ENCODE results near the gene ABCA3. TPM values are rescaled to one million over a fixed set of nuclear protein-coding genes. Genes with fewer than 3 reads are reported as not detected.
"Not testable (repeated sequence)": the region's sequence is repeated elsewhere in the genome, so short reads cannot be mapped to it uniquely, and the experiment has no call there.

The ABCA3 gene
- polyA plus RNA-seq, 1 donor: 14.5 TPM

DNA sequence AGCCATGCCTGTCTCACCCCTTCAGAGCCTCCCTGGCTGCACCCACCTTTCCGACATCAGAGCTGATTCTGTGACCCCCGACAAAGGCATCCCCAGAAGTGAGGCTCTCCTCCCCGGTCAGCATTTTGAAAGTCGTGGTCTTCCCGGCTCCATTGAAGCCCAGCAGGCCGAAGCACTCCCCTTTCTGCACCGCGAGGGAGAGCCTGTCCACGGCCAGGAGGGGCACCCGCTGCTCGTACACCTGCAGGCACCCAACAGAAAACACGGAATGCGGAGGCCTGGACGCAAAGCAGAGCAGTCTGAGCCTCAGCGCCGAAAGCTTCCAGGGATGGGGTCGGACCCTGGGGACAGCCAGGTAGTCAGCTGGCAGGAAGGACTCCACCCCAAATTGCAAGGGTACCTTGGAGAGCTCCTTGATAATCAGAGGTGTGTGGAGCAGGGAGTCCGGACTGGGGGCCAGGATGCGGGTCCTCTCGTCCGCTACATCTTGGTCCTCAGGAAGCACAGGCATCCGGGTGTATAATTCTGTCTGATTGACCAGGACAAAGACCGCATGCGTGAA is 59.5 kb downstream of the ABCA3 start:
- no peak for DNase-seq (ENCODE audit: low read depth)

DNA sequence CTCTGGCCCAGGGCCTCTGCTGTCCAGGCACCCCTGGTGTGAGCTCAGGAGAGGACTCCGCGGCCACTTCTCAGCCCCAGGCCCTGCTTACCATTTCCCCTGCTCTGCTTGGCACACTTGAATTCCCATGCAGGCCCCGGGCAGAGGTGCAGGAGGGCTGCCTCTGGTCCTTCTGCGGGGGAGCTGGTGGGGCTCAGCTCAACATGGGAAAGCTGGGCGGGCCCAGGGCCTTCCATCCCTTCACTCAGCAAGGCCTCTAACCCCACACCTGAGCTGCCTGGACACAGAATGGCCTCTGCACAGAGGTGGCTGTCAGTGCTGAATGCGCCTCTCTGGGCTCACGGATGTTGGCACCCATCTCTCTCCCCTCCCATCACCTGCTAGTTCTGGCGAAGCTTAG is 60.1 kb downstream of the ABCA3 start:
- no peak for DNase-seq (ENCODE audit: low read depth)

DNA sequence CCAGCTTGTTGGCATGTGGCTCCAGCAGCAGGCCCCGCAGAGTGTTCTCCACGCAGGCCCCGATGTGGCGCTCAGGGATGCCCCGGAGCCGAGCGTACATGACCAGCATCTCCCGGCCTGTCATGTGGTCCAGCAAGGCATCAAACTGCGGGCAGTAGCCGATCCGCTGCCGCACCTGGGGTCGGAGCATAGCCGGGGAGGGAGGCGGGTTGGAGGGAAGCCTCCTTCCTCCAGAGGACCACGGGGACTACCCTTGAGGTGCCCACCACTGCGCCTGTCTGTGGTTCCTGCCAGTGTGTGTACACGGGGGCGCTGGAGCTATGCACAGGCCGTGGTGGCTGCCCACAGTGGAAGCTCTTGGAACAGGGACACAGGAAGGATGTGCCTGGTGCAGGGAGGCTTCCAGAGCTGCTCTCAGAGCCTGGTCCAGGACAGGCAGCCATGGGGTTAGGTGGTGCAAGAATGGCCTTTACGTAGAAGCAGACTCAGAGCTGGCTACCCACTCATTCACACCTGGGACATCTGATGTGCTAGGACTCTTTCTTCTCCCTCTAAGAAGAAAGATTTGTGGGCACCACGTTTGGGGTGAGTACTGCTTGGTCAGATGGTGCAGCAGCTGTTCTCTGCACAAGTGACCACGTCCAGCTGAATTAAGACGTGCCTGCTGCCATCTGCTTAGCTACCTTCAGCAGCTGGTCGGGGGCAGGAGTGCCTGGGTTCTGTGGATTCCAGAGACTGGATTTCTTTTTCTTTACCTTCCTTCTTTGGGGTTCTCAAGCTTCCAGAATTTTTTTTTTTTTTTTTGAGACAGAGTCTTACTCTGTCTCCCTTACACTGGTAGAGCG is 61.4 kb downstream of the ABCA3 start:
- DNase-seq (ENCODE audit: low read depth): no peak

DNA sequence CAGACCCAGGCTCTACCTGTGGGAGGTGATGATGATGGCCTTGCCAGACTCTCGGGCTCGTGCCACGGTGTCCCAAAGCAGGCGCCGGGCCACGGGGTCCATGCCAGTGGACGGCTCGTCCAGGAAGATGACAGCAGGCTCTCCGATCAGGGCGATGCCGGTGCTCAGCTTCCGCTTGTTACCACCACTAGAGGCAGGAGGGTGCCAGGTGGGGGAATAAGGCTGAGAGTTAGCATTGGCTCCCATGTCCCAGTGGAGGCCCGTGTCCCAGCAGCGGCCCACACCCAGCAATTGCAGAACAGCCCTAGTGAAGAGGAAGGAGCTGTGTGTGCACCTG is 62.3 kb downstream of the ABCA3 start:
- no peak for DNase-seq (ENCODE audit: low read depth)

DNA sequence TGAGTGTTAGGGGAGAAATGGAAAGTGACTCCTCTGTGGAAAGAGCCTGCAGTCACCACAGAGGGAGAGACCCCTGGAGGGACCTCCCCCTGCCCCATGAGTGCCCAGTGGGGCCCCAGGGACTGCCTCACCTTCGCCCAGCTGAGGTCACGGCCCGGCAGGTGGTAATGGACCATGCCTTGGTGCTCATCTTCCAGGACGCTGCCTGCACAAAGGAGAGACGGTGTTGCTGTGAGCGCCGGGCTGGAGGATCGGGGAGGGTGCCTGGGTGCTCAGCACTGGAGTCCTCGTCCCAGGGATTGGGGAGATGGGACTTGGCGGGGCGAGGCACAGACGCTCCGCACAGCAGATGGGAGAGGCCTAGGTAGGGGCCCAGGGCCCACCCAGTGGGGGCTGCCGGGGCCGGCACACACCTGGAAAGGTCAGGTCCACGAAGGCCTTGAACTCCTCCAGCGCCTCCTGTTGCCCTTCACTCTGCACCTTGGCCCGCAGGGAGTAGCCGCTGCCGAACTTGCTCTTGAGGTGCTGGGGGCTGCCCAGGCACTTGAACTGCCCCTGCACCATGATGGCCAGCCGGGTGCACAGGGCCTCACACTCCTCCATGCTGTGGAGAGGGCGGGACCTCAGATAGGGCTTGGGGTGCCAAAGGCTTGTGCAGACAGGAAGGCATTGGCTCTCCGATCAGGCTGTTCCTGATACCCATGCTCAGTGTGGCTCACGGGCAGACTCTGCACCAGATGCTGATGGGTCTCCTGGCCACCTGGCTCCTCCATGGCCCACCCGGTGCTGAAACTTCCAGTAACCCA is 62.9 kb downstream of the ABCA3 start:
- no peak for DNase-seq (ENCODE audit: low read depth)

DNA sequence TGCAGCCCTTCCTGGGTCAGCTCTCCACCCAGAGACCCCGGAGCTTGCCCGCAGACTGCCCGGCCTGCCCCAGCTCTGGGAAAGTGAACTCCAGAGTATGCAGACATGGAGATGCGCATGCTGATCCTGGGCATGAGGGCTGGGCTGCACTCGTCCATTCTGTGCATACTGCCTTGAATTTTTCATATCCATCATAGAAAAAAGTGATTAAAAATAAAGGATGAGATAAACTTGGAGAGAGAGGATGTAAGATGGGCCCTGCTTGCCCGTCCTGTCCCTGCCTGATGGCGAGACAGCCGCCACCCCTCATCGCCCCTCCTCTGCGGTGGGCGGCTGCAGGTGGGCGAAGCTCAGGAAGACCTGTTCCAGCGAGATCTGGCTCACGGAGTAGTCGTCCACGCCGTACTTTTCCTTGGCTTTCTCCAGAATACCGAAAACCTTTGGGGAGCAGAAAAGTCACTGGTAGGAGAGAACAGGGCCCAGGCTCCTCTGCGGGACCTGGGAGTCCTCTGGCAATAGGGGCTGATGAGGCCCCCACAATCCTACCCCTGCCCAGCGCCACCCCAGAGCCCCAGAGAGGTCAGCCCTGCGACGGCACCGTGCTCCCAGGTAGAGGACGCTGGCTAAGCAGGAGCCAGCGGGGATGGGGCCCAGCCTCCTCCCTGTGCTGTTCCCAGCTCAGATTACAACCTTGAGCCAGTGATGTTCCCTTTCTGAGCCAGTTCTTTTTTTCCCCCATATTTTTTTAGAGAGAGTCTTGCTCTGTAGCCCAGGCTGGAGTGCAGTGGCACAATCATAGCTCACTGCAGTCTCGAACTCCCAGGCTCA is 63.9 kb downstream of the ABCA3 start:
- no peak for DNase-seq (ENCODE audit: low read depth)

DNA sequence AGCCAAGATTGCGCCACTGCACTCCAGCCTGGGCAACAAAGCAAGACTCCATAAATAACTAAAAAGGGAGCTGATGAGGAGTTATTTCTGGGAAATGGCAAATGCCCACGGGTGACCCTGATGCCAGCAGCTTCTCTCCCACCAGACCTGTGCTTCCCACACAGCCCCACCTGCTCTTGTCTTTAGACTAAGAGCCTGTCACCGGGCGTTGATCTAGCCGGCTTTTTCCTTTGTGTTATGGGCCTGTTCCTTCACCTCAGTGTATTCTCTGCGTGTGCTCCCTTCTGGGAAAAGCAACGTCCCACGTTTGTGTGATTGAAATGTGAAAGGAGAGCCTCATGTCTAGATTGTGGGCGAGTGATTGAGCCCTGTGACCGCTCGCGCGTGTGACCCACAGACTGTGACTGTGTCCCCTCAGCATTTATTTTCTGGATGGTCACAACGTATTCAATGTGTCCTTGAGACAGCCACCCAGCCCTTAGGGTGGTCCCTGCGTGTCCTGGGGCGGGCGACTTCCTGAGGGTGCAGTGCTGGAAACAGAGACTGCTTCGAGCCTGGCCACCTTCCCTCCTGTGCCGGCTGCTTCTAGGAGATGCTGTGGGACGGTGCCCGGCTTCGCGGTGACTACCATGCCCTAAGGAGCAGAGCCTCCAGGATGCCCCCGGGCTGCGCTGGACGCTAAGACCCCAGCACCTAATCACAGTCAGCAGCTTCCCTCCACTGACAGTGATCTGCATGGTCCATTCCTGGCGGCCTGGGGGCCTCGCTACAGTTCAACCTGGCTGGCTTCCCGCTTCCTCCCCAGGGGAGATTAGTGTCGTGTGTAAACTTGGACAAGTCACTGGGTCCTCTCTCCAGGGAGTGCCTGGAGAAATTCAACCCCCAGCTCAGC is 64.8 kb downstream of the ABCA3 start:
- DNase-seq (ENCODE audit: low read depth): no peak

DNA sequence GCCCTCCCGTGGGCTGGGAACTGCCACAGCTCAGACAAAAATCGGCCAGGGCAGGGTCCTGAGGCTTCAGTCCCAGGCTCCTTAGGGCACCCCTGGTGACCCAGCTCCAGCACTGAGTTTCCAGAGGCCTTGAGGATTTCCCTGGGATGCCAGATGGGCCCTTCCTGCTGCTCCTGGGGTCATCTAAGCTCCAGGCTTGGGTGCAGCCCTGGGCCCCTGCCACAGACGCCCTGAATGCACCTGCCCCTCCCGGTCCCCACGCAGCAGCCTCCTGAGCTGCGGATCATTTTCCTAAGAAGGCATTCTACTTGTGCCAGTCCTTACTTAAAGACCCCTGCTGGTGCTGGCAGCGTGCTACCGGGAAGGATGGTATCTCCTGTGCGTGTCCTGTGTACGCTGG is 66.6 kb downstream of the ABCA3 start:
- DNase-seq (ENCODE audit: low read depth): no peak

DNA sequence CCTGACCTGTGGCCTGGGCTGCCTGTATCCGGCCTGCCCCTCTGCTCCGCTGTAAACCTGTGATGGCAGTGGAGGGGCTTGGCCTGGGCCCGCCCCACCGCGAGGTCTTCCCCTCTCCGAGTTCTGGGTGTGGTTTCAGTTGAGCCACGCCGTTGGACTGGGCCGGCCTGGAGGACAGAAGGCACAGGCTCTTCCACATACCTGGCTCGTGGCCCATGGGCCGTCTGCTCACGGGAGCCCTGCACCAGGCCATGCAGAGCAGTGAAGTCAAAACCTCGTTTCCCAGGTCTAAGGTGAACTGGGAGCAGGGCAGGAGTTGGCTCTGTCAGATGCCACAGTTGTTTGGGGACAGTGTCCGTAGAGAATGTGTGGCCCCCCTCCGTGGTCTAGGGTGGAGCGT is 67.0 kb downstream of the ABCA3 start:
- no peak for DNase-seq (ENCODE audit: low read depth)

DNA sequence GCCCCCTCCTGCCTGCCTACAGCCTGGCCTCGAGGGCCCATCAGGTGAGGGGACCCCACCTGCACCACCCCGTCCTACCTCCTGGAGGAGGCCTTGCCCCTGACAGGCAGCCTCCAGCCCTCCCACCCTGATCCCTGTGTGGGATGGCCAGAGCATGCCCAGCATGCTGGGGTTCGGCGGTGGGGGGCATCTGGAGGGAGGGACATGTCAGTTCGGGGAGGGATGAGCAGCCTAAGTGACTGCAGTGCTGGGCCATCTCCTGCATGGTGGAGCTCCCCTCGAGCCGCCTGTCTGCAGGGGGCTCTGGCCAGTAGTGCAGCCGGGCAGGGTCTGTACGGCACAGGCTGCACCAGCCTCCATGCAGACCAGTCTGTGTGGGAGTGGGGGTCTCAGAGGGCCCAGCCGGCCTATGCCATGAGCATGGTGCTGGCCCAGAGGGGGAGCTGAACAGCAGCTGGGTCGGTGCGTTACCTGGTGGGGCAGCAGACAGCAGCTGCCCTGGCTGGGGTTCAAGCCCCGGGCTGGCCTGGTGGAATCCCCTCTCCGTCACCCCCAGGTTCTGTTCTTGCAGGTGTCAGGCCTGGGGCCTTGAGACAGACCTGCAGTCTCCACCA is 68.6 kb downstream of the ABCA3 start:
- DNase-seq (ENCODE audit: low read depth): no peak

DNA sequence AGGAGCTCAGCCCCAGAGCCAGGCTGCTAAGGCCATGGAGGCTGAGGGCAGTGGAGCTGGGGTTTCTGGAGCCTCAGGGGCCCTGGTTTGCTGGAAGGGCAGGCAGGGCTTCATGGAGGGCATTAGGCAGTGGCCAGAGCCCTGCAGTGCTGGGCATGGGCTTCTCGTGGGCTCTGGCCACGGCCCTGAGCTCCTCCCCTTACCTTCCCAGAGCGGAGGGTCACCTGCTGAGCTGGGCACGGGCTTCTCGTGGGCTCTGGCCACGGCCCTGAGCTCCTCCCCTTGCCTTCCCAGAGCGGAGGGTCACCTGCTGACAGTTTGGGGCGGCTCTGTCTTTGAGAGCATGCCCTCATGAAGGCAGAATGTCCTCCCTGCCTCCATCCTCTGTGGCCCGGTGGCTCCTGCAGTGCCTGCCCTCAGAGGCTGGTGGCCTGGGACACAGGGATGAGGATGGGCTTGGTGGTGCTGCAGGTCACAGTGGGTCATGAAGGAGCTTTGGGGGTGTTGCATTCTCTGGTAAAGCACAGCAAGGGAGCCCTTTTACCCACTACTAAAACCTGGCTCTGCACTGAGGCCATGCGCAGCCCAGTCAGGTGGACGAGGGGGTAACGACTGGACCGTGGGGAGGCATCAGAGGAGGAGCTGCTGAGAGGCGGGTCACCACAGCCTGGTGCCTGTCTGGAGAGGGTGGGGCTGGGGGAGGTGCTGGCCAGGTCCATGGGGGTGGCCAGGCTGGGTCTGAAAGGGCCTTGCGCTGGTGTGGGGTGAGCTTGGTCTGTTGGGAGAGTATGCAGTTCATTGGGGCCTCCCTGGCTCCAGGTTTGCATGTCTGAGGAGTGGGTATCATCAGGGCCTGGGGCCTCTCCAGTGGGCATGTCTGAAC is 69.7 kb downstream of the ABCA3 start:
- DNase-seq (ENCODE audit: low read depth): no peak

DNA sequence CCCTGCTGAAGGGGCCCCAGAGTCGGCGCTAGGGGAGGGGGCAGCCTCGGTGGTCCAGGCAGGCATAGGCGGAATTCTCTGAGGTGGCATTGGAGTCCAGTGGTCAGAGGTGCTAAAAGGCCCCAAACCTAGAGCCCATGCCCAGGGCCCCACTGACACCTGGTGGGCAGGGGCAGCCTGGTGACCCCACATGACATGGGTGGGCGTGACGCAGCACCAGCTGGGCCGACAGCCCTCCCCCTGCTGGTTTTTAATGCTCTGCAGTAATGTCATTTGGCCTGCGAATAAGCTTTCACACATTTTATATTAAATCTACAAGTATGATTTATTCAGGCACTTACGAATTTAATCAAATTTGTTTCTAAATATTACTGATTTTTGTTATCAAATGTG is 70.5 kb downstream of the ABCA3 start:
- no peak for DNase-seq (ENCODE audit: low read depth)

DNA sequence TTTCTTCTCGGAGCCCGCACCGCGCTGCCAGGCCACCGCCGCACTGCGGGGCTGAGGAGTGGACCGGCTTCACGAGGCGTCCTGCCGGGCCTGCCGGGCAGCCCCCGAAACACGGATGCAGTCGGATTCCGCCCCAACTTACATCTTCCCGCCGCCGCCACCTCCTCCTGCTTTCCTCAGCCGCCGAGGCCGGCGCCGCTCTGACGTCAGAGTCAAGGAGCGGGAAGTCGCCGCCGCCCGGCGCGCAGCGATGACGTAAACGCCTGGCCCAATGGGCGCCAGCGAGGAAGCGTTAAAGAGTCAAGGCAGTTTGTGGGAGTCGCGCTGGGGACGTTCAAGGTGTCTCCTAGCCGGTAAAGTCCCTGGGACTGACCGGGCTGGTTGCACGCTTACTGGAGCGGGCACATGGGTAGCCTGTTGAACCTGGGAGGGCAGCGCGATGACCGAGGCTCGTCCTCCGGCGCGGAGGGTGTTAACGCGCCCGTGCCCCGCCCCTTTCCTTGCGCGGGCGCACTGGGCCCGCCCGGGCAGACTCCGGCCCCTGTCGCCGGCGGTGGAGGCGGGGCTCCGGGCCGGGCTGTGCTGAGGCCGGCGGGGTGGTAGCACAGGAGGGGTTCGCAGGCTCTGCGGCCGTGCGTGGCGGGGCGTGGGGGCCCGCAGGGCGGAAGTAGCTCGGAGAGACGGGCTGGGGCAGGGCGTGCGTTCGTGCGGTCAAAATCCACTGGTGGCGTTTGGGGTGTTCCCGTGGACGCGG is 72.4 kb downstream of the ABCA3 start, which contains the start of gene RNPS1:
TSS of gene RNPS1 (minus strand) at position 214 of the 754 bp plus-strand sequence. CDS start 3,483 bp downstream, outside the sequence.
- peak; percentile 91 for DNase-seq (ENCODE audit: low read depth)

DNA sequence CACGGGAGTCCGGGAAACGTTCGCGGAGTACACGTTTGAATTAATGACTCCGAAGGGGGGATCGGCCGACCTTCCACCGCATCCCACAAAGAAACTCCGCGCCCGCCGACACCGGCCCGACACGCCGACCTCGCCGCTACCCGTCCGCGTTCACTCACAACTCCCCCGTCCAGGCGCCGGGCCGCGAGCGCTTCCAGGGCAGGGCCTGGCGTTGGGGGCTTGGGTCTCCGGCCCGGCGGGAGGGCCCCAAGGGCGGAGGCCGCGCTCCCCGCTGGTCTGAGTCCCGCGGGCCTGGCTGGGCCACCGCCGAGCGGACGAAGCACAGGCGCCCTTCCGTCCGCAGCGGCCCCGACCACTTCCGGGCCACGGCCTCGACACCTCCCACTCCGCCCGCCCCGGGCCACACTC is 73.0 kb downstream of the ABCA3 start:
- DNase-seq (ENCODE audit: low read depth): not testable (repeated sequence)

DNA sequence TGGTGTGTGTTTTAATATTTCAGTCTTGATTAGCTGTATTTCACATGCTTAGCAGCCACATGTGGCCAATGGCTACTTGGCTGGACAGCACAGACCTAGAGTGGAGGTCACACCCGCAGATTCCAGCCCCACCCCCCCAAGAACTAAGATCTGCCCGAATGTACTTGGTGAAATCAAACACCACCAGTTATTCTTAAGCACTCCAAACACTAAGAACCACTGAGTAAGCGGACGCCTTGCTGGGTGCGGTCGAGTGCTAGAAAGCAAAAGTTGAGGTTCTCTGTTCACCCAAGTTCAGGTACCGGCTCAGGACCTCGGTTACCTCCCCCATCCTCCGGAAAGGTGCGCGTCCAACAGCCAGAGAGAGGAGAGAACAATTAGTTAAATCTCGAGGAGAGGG is 73.6 kb downstream of the ABCA3 start:
- not testable (repeated sequence) for DNase-seq (ENCODE audit: low read depth)

DNA sequence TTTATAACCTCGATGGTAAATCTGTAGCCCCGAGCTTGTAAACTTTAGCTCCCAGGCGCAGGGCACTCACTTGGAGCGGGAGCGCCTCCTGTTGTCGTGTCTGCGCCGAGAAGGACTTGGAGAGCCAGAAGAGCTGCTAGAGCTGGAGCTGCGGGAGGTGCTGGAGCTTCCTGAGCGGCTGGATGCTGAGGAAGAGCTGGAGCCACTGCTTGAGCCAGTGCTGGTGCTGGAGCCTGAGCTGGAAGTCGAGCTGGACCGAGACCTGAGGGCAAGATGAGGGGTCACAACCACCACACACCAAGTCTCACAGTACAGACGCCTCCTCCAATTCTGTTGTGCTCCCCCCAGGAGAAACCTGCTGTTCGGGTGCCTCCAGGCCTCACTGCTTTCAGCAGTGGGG is 77.5 kb downstream of the ABCA3 start:
- DNase-seq (ENCODE audit: low read depth): not testable (repeated sequence)

DNA sequence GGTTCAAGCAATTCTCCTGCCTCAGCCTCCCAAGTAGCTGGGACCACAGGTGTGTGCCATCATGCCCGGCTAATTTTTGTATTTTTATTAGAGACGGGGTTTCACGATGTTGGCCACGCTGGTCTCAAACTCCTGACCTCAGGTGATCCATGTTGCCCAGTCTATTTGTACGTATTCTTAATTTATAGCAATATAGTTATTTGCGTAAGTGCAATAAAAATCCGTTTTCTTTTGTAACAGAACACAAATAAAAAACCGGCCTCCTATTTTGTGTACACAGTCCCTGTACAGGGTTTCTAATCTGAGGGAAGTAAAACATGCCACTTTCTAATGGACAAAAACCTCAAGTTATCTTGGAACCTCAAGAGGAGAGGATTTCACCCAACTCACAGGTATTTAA is 80.3 kb downstream of the ABCA3 start:
- DNase-seq (ENCODE audit: low read depth): no peak

DNA sequence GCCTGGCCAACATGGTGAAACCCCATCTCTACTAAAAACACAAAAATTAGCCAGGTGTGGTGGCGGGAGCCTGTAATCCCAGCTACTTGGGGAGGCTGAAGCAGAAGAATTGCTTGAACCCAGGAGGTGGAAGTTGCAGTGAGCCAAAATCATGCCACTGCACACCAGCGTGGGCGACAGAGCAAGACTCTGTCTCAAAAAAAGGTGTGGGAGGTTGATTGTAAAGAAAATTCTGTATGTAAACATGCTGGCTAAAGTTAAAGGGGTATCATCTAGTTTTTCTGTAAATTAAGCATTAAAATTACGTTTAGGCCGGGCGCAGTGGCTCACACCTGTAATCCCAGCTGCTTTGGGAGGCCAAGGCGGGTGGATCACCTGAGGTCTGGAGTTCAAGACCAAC is 82.0 kb downstream of the ABCA3 start:
- not testable (repeated sequence) for DNase-seq (ENCODE audit: low read depth)

DNA sequence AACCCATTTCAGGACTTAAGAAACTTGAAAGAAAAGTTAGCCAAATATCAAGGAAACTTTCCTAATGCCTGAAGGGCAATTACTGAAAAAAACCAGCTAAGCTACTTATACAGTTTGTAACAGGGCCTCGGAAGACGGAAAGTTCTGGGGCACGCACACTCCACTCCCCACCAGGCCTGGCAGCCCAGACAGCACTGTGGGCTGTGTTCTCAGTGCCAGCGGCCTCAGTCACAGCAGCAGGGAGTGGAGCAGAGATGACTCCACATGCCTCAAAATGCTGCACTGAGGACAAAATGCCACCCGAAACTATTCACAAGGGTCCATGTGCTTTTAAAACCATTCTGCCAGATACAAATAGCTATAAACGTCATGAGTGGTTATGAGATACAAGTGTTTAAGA is 82.8 kb downstream of the ABCA3 start:
- no peak for DNase-seq (ENCODE audit: low read depth)
